ENCODE data around the gene SPOCK3. TPM values are rescaled to one million over a fixed set of nuclear protein-coding genes. Genes with fewer than 3 reads are reported as not detected.

Gene SPOCK3
- total and polyA plus RNA-seq, 2 donors (not counting 3 experiments of a cell fraction or from before 2014, with no cell fraction given): 0.10 TPM; not detected in 1

DNA sequence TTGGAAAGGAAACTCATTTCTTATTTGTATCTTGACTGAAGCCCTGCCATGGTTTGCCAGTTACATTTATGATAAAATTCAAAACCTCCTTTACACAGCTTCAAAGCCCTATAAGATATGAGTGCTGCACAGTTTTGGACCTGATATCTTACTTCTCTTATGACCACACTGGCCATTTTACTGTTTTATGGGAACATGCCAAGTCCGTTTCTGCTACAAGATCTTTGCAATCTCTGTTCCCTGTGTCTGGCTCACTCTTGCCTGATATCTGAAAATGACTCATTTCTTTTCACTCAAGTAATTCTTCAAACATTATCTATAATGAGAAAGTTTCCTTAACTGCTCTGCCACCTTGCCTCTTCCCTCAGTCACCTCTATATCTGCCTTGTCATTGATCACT, 247.3 kb downstream of the SPOCK3 start:
- intact Hi-C loops (cut with micrococcal nuclease) (no loop called here), dilution Hi-C loops (cut with MboI; ENCODE audit: extremely low pct_ligation_motif_present, low sequenced_read_pairs) (no loop called here)
- Histone ChIP-seq H3K36me3 (ENCODE audit: control insufficient read depth in 2 of 2, extremely low read depth in 1 of 2, insufficient read depth in 2 of 2, low read length in 2 of 2) (no peaks in the 10 kb centered on the region), H2AFZ (ENCODE audit: low read depth, low read length) (no peak overlapping the region), H3K9ac (replicated peaks; ENCODE audit: extremely low read depth, insufficient read depth, low read length) (no peak overlapping the region), H4K20me1 (replicated peaks; ENCODE audit: control insufficient read depth, extremely low read depth, insufficient read depth, low read length) (no peaks in the 10 kb centered on the region), H3K9me1 (replicated peaks; ENCODE audit: control insufficient read depth, extremely low read depth, insufficient read depth, low read length) (no peaks in the 10 kb centered on the region), H3K9me3 (replicated peaks; ENCODE audit: control insufficient read depth, insufficient read depth, low read length) (no peaks in the 10 kb centered on the region), H3K4me2 (ENCODE audit: insufficient read depth, low read length) (no peak overlapping the region), H3K79me2 (ENCODE audit: control insufficient read depth, insufficient read depth, low read length) (no peaks in the 10 kb centered on the region), H3K27me3 (ENCODE audit: control insufficient read depth in 2 of 2, insufficient read depth in 2 of 2, low read length in 2 of 2) (no peaks in the 10 kb centered on the region), H3K27ac (ENCODE audit: insufficient read depth, low read depth, low read length) (no peak overlapping the region), H3K4me3 (replicated peaks in 1 of 3; ENCODE audit: insufficient read depth in 1 of 3, low read depth in 1 of 3, low read length in 3 of 3) (no peak overlapping the region), H3K4me1 (ENCODE audit: control insufficient read depth, extremely low read depth, insufficient read depth, low read length) (no peaks in the 10 kb centered on the region)
- FAIRE-seq: no peak
- TF ChIP-seq JUN (IDR thresholded peaks at IDR 0.05; ENCODE audit: borderline replicate concordance, insufficient read depth, insufficient read length, low read depth) (no peak), GATA2 (IDR thresholded peaks at IDR 0.05; ENCODE audit: insufficient read depth, insufficient read length, low read depth, low read length) (no peak), POLR2AphosphoS5 (IDR thresholded peaks at IDR 0.05; ENCODE audit: insufficient read depth, low read depth, low read length) (no peak), POLR2A (IDR thresholded peaks at IDR 0.05; ENCODE audit: low read depth, low read length) (no peak), FOS (IDR thresholded peaks at IDR 0.05; ENCODE audit: borderline replicate concordance, insufficient read depth, low read length) (no peak), EZH2 (IDR thresholded peaks at IDR 0.05; ENCODE audit: borderline replicate concordance, low read depth, low read length, severe bottlenecking) (no peak)
- TF ChIP-seq, protein P1, sequence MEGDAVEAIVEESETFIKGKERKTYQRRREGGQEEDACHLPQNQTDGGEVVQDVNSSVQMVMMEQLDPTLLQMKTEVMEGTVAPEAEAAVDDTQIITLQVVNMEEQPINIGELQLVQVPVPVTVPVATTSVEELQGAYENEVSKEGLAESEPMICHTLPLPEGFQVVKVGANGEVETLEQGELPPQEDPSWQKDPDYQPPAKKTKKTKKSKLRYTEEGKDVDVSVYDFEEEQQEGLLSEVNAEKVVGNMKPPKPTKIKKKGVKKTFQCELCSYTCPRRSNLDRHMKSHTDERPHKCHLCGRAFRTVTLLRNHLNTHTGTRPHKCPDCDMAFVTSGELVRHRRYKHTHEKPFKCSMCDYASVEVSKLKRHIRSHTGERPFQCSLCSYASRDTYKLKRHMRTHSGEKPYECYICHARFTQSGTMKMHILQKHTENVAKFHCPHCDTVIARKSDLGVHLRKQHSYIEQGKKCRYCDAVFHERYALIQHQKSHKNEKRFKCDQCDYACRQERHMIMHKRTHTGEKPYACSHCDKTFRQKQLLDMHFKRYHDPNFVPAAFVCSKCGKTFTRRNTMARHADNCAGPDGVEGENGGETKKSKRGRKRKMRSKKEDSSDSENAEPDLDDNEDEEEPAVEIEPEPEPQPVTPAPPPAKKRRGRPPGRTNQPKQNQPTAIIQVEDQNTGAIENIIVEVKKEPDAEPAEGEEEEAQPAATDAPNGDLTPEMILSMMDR (IDR thresholded peaks at IDR 0.05; ENCODE audit: extremely low read depth in 1 of 2, insufficient read depth in 1 of 2, low read depth in 1 of 2, low read length in 2 of 2): no peak
- TF ChIP-seq, protein P2, sequence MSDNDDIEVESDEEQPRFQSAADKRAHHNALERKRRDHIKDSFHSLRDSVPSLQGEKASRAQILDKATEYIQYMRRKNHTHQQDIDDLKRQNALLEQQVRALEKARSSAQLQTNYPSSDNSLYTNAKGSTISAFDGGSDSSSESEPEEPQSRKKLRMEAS (IDR thresholded peaks at IDR 0.05; ENCODE audit: insufficient read depth, insufficient read length): no peak
- DNase-seq (ENCODE audit: low read depth, low spot score): no peak
- ChIA-PET POLR2A (no interaction called here), CTCF (no interaction called here)
- BruUV-seq (replicated peaks): no TSS peak
